Brain microvascular endothelial cell (primary cell): ENCODE data around the gene FAM120C.

ENCODE experiments used
- DNase-seq: peaks from one replicate; pipeline ENCODE4 v3.0.0-alpha.2; 2020
- H3K27ac ChIP-seq: fragments of 250-450 bp; sonication (Bioruptor Pico); 2 replicates; pipeline ENCODE4 v1.5.1; 2020; ENCODE audit warnings: mild to moderate bottlenecking, moderate library complexity
- H3K27me3 ChIP-seq: fragments of 250-450 bp; sonication (Bioruptor Pico); replicated peaks from 2 replicates; pipeline ENCODE4 v1.5.1; 2020; ENCODE audit warnings: mild to moderate bottlenecking
- H3K36me3 ChIP-seq: fragments of 250-450 bp; sonication (Bioruptor Pico); replicated peaks from 2 replicates; pipeline ENCODE4 v1.5.1; 2020; ENCODE audit warnings: mild to moderate bottlenecking
- H3K4me3 ChIP-seq: 2 replicates; pipeline ENCODE4 v1.5.1; 2011; ENCODE audit warnings: low read depth, mild to moderate bottlenecking, control low read depth, low read length, moderate library complexity
- CTCF ChIP-seq: IDR thresholded peaks from 2 replicates; pipeline ENCODE4 v1.5.1; 2011; ENCODE audit warnings: low read depth, mild to moderate bottlenecking, moderate library complexity, low read length, control low read depth, inconsistent platforms; ENCODE audit errors: missing control alignments
- in situ Hi-C: cut with HindIII; loops from 2 replicates; pipeline ENCODE4 v1.10.0; 2017; ENCODE audit warnings: low sequenced_read_pairs, low pct_ligation_motif_present

Gene FAM120C

GRCh38 chrX:54116391-54116790 is 66.7 kb downstream of the FAM120C start:
- no peak overlapping the region for H3K4me3 ChIP-seq
- in situ Hi-C loops, result no loop called here
- no peaks in the 10 kb centered on the region for H3K36me3 ChIP-seq
- no peak overlapping the region for H3K27ac ChIP-seq
- no peak for DNase-seq
- no peak for TF ChIP-seq CTCF
- no peaks in the 10 kb centered on the region for H3K27me3 ChIP-seq

GRCh38 chrX:54093571-54093970 is 89.5 kb downstream of the FAM120C start:
- in situ Hi-C loops, result no loop called here
- no peak overlapping the region for H3K4me3 ChIP-seq
- TF ChIP-seq CTCF, result no peak
- H3K27me3 ChIP-seq, result no peaks in the 10 kb centered on the region
- DNase-seq, result no peak
- H3K36me3 ChIP-seq, result no peaks in the 10 kb centered on the region
- no peak overlapping the region for H3K27ac ChIP-seq

GRCh38 chrX:54093159-54093558 is 89.9 kb downstream of the FAM120C start:
- DNase-seq, result no peak
- Histone ChIP-seq H3K27me3 (no peaks in the 10 kb centered on the region), H3K4me3 (no peak overlapping the region), H3K36me3 (no peaks in the 10 kb centered on the region), H3K27ac (no peak overlapping the region)
- in situ Hi-C loops, result no loop called here
- no peak for TF ChIP-seq CTCF

GRCh38 chrX:54090880-54091279 is 92.2 kb downstream of the FAM120C start:
- in situ Hi-C loops, result no loop called here
- Histone ChIP-seq H3K4me3 (no peak overlapping the region), H3K36me3 (no peaks in the 10 kb centered on the region), H3K27me3 (no peaks in the 10 kb centered on the region), H3K27ac (no peak overlapping the region)
- TF ChIP-seq CTCF, result no peak
- no peak for DNase-seq

- Histone ChIP-seq H3K27me3 (no peaks in the 10 kb centered on the region), H3K27ac (no peak overlapping the region), H3K36me3 (no peaks in the 10 kb centered on the region), H3K4me3 (no peak overlapping the region)
- in situ Hi-C loops, result no loop called here
- no peak for TF ChIP-seq CTCF
- no peak for DNase-seq
Measured at GRCh38 chrX:54089191-54089590, 93.9 kb downstream of the FAM120C start.

- Histone ChIP-seq H3K36me3 (no peaks in the 10 kb centered on the region), H3K27ac (no peak overlapping the region), H3K4me3 (no peak overlapping the region), H3K27me3 (no peaks in the 10 kb centered on the region)
- TF ChIP-seq CTCF, result no peak
- in situ Hi-C loops, result no loop called here
- no peak for DNase-seq
Measured at GRCh38 chrX:54087661-54088060, 95.4 kb downstream of the FAM120C start.
